NCI-H1694 treated with DMSO at 0.1 percent for 48 hours (cell line): ENCODE measurements around the gene DCC.

Source experiments
- DNase-seq: peaks from one replicate; lab custom pipeline; 2025; lab: John Stamatoyannopoulos, UW

The DCC gene

GRCh38 chr18:52422985-52423601 lies 83.1 kb downstream of the DCC start:
- DNase-seq, result peak; percentile 46

GRCh38 chr18:52426041-52426440 lies 86.0 kb downstream of the DCC start:
- DNase-seq, result peak; percentile 6

GRCh38 chr18:52426462-52426861 lies 86.5 kb downstream of the DCC start:
- DNase-seq, result no peak

- no peak for DNase-seq
Observed at GRCh38 chr18:52427521-52428175, 87.7 kb downstream of the DCC start.

- DNase-seq, result no peak
Observed at GRCh38 chr18:52431683-52432082, 91.7 kb downstream of the DCC start.

GRCh38 chr18:52433797-52434196 lies 93.8 kb downstream of the DCC start:
- no peak for DNase-seq

GRCh38 chr18:52435301-52435700 lies 95.3 kb downstream of the DCC start:
- DNase-seq, result no peak

GRCh38 chr18:52437161-52437560 lies 97.2 kb downstream of the DCC start:
- DNase-seq, result peak; percentile 47

- no peak for DNase-seq
Observed at GRCh38 chr18:52439457-52439856, 99.5 kb downstream of the DCC start.

GRCh38 chr18:52441794-52442193 lies 101.8 kb downstream of the DCC start:
- no peak for DNase-seq

GRCh38 chr18:52442686-52443085 lies 102.7 kb downstream of the DCC start:
- no peak for DNase-seq

GRCh38 chr18:52451256-52451655 lies 111.3 kb downstream of the DCC start:
- DNase-seq, result no peak

GRCh38 chr18:52451851-52452250 lies 111.9 kb downstream of the DCC start:
- no peak for DNase-seq

GRCh38 chr18:52452427-52452826 lies 112.4 kb downstream of the DCC start:
- DNase-seq, result no peak

- no peak for DNase-seq
Observed at GRCh38 chr18:52459890-52460289, 119.9 kb downstream of the DCC start.

- no peak for DNase-seq
Observed at GRCh38 chr18:52462853-52463252, 122.9 kb downstream of the DCC start.

GRCh38 chr18:52465391-52465790 lies 125.4 kb downstream of the DCC start:
- DNase-seq, result no peak

- no peak for DNase-seq
Observed at GRCh38 chr18:52468496-52468895, 128.5 kb downstream of the DCC start.

GRCh38 chr18:52475325-52475724 lies 135.3 kb downstream of the DCC start:
- DNase-seq, result no peak

- DNase-seq, result no peak
Observed at GRCh38 chr18:52481116-52481515, 141.1 kb downstream of the DCC start.

- no peak for DNase-seq
Observed at GRCh38 chr18:52484977-52485376, 145.0 kb downstream of the DCC start.

GRCh38 chr18:52486052-52486451 lies 146.1 kb downstream of the DCC start:
- DNase-seq, result no peak

- no peak for DNase-seq
Observed at GRCh38 chr18:52489396-52490306, 149.7 kb downstream of the DCC start.
